HepG2 (cell line): ENCODE data around the gene ABI3BP. TPM values are rescaled to one million over a fixed set of nuclear protein-coding genes. Genes with fewer than 3 reads are reported as not detected.

Experiments
- ATAC-seq: fragments of 200-7000 bp; cut with Tn5 transposase; 3 replicates; pipeline ENCODE4 v1.9.1; 2020; ENCODE audit warnings: mild to moderate bottlenecking, moderate library complexity
- BruUV-seq: library from RNA; stranded (reverse); fragments of 400-500 nt; replicated peaks from 2 replicates; lab custom pipeline; 2021; lab: Mats Ljungman, UMichigan
- CTCF ChIA-PET: fragments of 300-600 bp; formaldehyde crosslinking; extraction: SDS; loops from one replicate; lab custom pipeline; 2021; ENCODE audit warnings: low total read pairs, inconsistent platforms, low intra/inter-chr PET ratio; lab: Yijun Ruan, JAX
- POLR2A ChIA-PET: fragments of 350-600 bp; sonication (Branson Sonifier 250); formaldehyde crosslinking; loops from one replicate; lab custom pipeline; 2020; ENCODE audit warnings: antibody characterized with exemption, inconsistent platforms; lab: Yijun Ruan, JAX
- DNase-seq: peaks from one replicate; pipeline ENCODE4 v3.0.0-alpha.2; 2015; ENCODE audit warnings: low spot score
- FAIRE-seq: peaks from 3 replicates; lab custom pipeline; 2011; peaks lifted over from hg19 to GRCh38; lab: Jason Lieb, UNC
- H2AFZ ChIP-seq: one replicate; pipeline ENCODE4 v1.6.1; 2011; ENCODE audit warnings: low read length, inconsistent platforms
- H3K27ac ChIP-seq: fragments of 300-600 bp; 3 replicates; pipeline ENCODE4 v1.8.0; 2011; ENCODE audit warnings: mixed run types, mild to moderate bottlenecking, mixed read lengths, low read length, inconsistent platforms; ENCODE audit not compliant: insufficient read depth; ENCODE audit errors: extremely low read length
- H3K27me3 ChIP-seq, 2 experiments: fragments of 200-600 bp in 1 of 2; 2 replicates in 1 of 2; 3 replicates in 1 of 2; pipeline versions ENCODE4 v1.6.0 to v1.8.0; 2011; ENCODE audit warnings: low read length in 2 of 2, mild to moderate bottlenecking in 2 of 2, moderate library complexity in 2 of 2, inconsistent platforms in 1 of 2; ENCODE audit not compliant: insufficient read depth in 2 of 2, control insufficient read depth in 1 of 2
- H3K36me3 ChIP-seq, 2 experiments: fragments of 200-600 bp in 1 of 2; replicated peaks in 1 of 2; 2 replicates in 1 of 2; 3 replicates in 1 of 2; pipeline versions ENCODE4 v1.5.1 to v1.8.0; 2011; ENCODE audit warnings: low read length in 2 of 2, inconsistent platforms in 1 of 2; ENCODE audit not compliant: insufficient read depth in 2 of 2, control insufficient read depth in 1 of 2
- H3K4me1 ChIP-seq: 2 replicates; pipeline ENCODE4 v1.5.1; 2012; ENCODE audit warnings: low read length, inconsistent platforms; ENCODE audit not compliant: insufficient read depth
- H3K4me2 ChIP-seq: 2 replicates; pipeline ENCODE4 v1.6.0; 2011; ENCODE audit warnings: low read depth, low read length, inconsistent platforms
- H3K4me3 ChIP-seq, 3 experiments: fragments of 200-600 bp in 1 of 3; sonication (generic), shearing (Covaris generic) in 1 of 3; replicated peaks in 1 of 3; 2 replicates each; pipeline ENCODE4 v1.5.1; 2011 to 2016; ENCODE audit warnings: low read length in 3 of 3, inconsistent platforms in 2 of 3, low read depth in 2 of 3, mild to moderate bottlenecking in 2 of 3, control low read depth in 1 of 3, mixed read lengths in 1 of 3; ENCODE audit not compliant: insufficient read depth in 1 of 3
- H3K79me2 ChIP-seq: one replicate; pipeline ENCODE4 v1.6.1; 2011; ENCODE audit warnings: low read length, inconsistent platforms; ENCODE audit not compliant: insufficient read depth
- H3K9ac ChIP-seq: 2 replicates; pipeline ENCODE4 v1.6.0; 2011; ENCODE audit warnings: mild to moderate bottlenecking, low read depth, low read length, inconsistent platforms; ENCODE audit not compliant: insufficient read depth
- H3K9me3 ChIP-seq: 2 replicates; pipeline ENCODE4 v1.5.1; 2012; ENCODE audit warnings: mild to moderate bottlenecking, low read length
- H4K20me1 ChIP-seq: 2 replicates; pipeline ENCODE4 v1.6.0; 2011; ENCODE audit warnings: inconsistent platforms, mild to moderate bottlenecking, low read length, moderate library complexity; ENCODE audit not compliant: insufficient read depth
- CTCF ChIP-seq: sonication (generic); formaldehyde crosslinking; IDR thresholded peaks from 2 replicates; pipeline ENCODE4 v1.5.0; 2020; ENCODE audit warnings: mild to moderate bottlenecking, missing genetic modification reagents, moderate library complexity
- HBP1 ChIP-seq: IDR thresholded peaks from 2 replicates; pipeline ENCODE4 v1.6.1; 2016; ENCODE audit warnings: low read depth, control low read depth
- MED8 ChIP-seq: sonication (generic); formaldehyde crosslinking; IDR thresholded peaks from 2 replicates; pipeline ENCODE4 v1.8.1; 2023; ENCODE audit warnings: mild to moderate bottlenecking, missing genetic modification reagents; ENCODE audit not compliant: insufficient replicate concordance
- RELA ChIP-seq: sonication (generic); formaldehyde crosslinking; IDR thresholded peaks from 2 replicates; pipeline ENCODE4 v1.4.0; 2020; ENCODE audit warnings: missing genetic modification reagents
- SMAD1 ChIP-seq: sonication (generic); formaldehyde crosslinking; IDR thresholded peaks from 2 replicates; pipeline ENCODE4 v1.4.0; 2020; ENCODE audit warnings: missing genetic modification reagents, low read depth, mild to moderate bottlenecking, borderline replicate concordance
- ZNF746 ChIP-seq: sonication (generic); formaldehyde crosslinking; IDR thresholded peaks from 2 replicates; pipeline ENCODE4 v1.8.0; 2022; ENCODE audit warnings: mild to moderate bottlenecking, missing genetic modification reagents
- WGBS: methylation state at CpG from one replicate; pipeline ENCODE4 v1.1.6; 2017; ENCODE audit warnings: low lambda C conversion rate; 5-methylcytosine and 5-hydroxymethylcytosine counted together
- in situ Hi-C: cut with HindIII; loops from 2 replicates; pipeline ENCODE4 v1.10.0; 2017; ENCODE audit warnings: low pct_unique_long_range_greater_than_20kb; ENCODE audit not compliant: extremely low pct_ligation_motif_present
- intact Hi-C: fragments of 100-400 bp; cut with micrococcal nuclease; formaldehyde crosslinking; loops from one replicate; pipeline ENCODE4 v1.10.0; 2022; ENCODE audit not compliant: unreplicated experiment
- polyA plus RNA-seq, 8 experiments: library from polyadenylated mRNA; depleted of rRNA in 3 of 8; stranded (reverse) in 7 of 8; unstranded in 1 of 8; fragments of >200 nt; fragmentation: Illumina TruSeq in 4 of 8; extraction: Trizol in 4 of 8; gene quantifications; 2 replicates each; pipeline versions ENCODE4 v1.2.1 to v1.2.3, GENCODE V29; 2011 to 2016; ENCODE audit warnings: low read depth in 4 of 8, missing spikeins in 1 of 8, mixed read lengths in 1 of 8; ENCODE audit not compliant: insufficient read depth in 1 of 8
- total RNA-seq, 5 experiments: library from RNA; depleted of rRNA; stranded (reverse); fragments of >200 nt; fragmentation: Illumina TruSeq; extraction: Trizol; gene quantifications; 2 replicates each; pipeline ENCODE4 v1.2.3, GENCODE V29; 2016; ENCODE audit warnings: low read depth in 1 of 5
- TF ChIP-seq, protein P1 (sequence below): sonication (generic); formaldehyde crosslinking; IDR thresholded peaks from 2 replicates; pipeline ENCODE4 v1.9.0; 2022; ENCODE audit warnings: missing genetic modification reagents, mild to moderate bottlenecking, borderline replicate concordance
- TF ChIP-seq, protein P2 (sequence below): sonication (generic); formaldehyde crosslinking; IDR thresholded peaks from 2 replicates; pipeline ENCODE4 v1.5.0; 2020; ENCODE audit warnings: missing genetic modification reagents, mild to moderate bottlenecking, borderline replicate concordance

ABI3BP gene
- total and polyA plus RNA-seq, 2 of the 13 experiments (the other 11 are each of a cell fraction or from before 2014, with no cell fraction given), result not detected

DNA sequence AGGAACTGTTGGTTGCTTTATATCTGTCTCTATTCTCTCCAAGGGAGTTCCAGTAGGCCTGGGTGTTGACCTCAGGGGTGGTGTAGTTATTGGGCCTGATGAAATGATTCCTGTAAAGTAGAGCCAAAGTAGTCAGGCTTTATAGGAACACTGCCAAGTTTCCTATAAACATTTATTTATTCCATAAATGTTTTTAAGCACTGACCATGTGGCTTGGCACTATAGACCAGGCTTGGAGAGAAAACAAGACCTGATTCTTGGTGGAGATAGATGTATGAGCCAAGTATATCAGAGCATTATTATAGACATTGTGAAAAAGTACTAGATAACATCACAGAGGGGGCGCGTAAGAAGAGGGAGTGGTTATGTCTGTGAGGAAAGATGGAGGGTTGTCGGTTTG lies 218.0 kb downstream of the ABI3BP start:
- Histone ChIP-seq H3K36me3 (no peaks in the 10 kb centered on the region), H4K20me1 (no peaks in the 10 kb centered on the region), H3K4me1 (no peaks in the 10 kb centered on the region), H3K4me2 (no peak overlapping the region), H3K27me3 (no peaks in the 10 kb centered on the region), H3K9me3 (no peaks in the 10 kb centered on the region), H3K27ac (no peak overlapping the region), H3K4me3 (no peak overlapping the region), H3K79me2 (no peaks in the 10 kb centered on the region), H2AFZ (no peak overlapping the region), H3K9ac (no peak overlapping the region)
- in situ Hi-C loops, result no loop called here
- ATAC-seq (no peak), DNase-seq (no peak), FAIRE-seq (no peak)
- no peak for TF ChIP-seq SMAD1
- no peak for TF ChIP-seq RELA (CRISPR knock-in tag)
- TF ChIP-seq HBP1 (CRISPR knock-in tag), result no peak
- no peak for TF ChIP-seq MED8 (CRISPR knock-in tag)
- TF ChIP-seq CTCF (CRISPR knock-in tag), result no peak
- TF ChIP-seq, protein P1, sequence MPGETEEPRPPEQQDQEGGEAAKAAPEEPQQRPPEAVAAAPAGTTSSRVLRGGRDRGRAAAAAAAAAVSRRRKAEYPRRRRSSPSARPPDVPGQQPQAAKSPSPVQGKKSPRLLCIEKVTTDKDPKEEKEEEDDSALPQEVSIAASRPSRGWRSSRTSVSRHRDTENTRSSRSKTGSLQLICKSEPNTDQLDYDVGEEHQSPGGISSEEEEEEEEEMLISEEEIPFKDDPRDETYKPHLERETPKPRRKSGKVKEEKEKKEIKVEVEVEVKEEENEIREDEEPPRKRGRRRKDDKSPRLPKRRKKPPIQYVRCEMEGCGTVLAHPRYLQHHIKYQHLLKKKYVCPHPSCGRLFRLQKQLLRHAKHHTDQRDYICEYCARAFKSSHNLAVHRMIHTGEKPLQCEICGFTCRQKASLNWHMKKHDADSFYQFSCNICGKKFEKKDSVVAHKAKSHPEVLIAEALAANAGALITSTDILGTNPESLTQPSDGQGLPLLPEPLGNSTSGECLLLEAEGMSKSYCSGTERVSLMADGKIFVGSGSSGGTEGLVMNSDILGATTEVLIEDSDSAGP (CRISPR knock-in tag), result no peak
- TF ChIP-seq, protein P2, sequence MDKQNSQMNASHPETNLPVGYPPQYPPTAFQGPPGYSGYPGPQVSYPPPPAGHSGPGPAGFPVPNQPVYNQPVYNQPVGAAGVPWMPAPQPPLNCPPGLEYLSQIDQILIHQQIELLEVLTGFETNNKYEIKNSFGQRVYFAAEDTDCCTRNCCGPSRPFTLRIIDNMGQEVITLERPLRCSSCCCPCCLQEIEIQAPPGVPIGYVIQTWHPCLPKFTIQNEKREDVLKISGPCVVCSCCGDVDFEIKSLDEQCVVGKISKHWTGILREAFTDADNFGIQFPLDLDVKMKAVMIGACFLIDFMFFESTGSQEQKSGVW (CRISPR knock-in tag), result no peak
- TF ChIP-seq ZNF746 (CRISPR knock-in tag), result no peak
- ChIA-PET POLR2A (no interaction called here), CTCF (no interaction called here)
- 69% methylated on average over 3 of the region's 3 CpGs for WGBS
- intact Hi-C loops, result no loop called here
- BruUV-seq, result no TSS peak
